HG03432 (cell line): ENCODE data around the gene ADD1.
A peak's percentile ranks its signal among the peaks of the same experiment; 100 is the strongest.

ENCODE experiments used
- ATAC-seq: cut with Tn5 transposase; IDR thresholded peaks from one replicate; pipeline ENCODE4 v1.9.1; 2021; ENCODE audit warnings: mild to moderate bottlenecking, moderate library complexity; ENCODE audit not compliant: unreplicated experiment

Gene ADD1

GRCh38 chr4:2834001-2834921 lies 9.4 kb upstream of the ADD1 start:
- ATAC-seq: no peak

GRCh38 chr4:2835978-2836377 lies 7.7 kb upstream of the ADD1 start:
- no peak for ATAC-seq

GRCh38 chr4:2836391-2836859 lies 7.2 kb upstream of the ADD1 start:
- no peak for ATAC-seq

GRCh38 chr4:2837110-2837903 lies 6.3 kb upstream of the ADD1 start:
- no peak for ATAC-seq

GRCh38 chr4:2837904-2838496 lies 5.6 kb upstream of the ADD1 start:
- no peak for ATAC-seq

GRCh38 chr4:2839060-2839459 lies 4.6 kb upstream of the ADD1 start:
- no peak for ATAC-seq

- ATAC-seq: no peak
Measured at GRCh38 chr4:2842687-2843262, 869 bp upstream of the ADD1 start.

GRCh38 chr4:2843941-2844584 lies 419 bp downstream of the ADD1 start:
- ATAC-seq: peak; percentile 22

GRCh38 chr4:2846172-2846571 lies 2.5 kb downstream of the ADD1 start:
- ATAC-seq: no peak

GRCh38 chr4:2847302-2847871 lies 3.7 kb downstream of the ADD1 start:
- no peak for ATAC-seq

- no peak for ATAC-seq
Measured at GRCh38 chr4:2848449-2848848, 4.8 kb downstream of the ADD1 start.

- no peak for ATAC-seq
Measured at GRCh38 chr4:2849267-2850152, 5.9 kb downstream of the ADD1 start.

- ATAC-seq: no peak
Measured at GRCh38 chr4:2850966-2851798, 7.5 kb downstream of the ADD1 start.

GRCh38 chr4:2852481-2852921 lies 8.9 kb downstream of the ADD1 start:
- ATAC-seq: peak; percentile 60

- no peak for ATAC-seq
Measured at GRCh38 chr4:2855584-2855983, 11.9 kb downstream of the ADD1 start.

- no peak for ATAC-seq
Measured at GRCh38 chr4:2856266-2856665, 12.6 kb downstream of the ADD1 start.

GRCh38 chr4:2857349-2857927 lies 13.8 kb downstream of the ADD1 start:
- no peak for ATAC-seq
